Measurements from ENCODE around the gene STK39. TPM values are rescaled to one million over a fixed set of nuclear protein-coding genes. Genes with fewer than 3 reads are reported as not detected.

STK39 gene
- total and polyA plus RNA-seq, 5 experiments from 2014 or later = 4.3 to 18.1 (median 8.3) TPM

DNA sequence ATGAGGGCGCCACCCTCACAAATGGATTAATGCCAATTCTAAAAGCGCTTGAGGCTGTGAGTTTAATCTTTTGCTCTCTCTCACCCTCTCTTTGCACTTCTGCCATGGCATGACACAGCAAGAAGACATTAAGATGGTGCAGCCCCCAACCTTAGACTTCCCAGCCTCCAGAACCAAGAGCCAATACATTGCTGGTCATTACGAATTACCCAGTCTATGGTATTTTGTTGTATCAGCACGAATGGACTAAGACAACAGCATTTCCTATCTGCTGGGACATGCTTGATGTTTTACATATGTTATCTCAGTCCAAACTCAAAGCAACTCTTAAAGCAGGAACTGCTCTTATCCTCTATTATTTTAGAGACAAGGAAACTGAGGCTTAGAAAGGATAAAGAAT, 222.9 kb downstream of the STK39 start:
- no peaks in the 10 kb centered on the region for H3K27me3 Mint-ChIP-seq
- no peak for ATAC-seq
- H3K9me3 Mint-ChIP-seq = no peaks in the 10 kb centered on the region
- DNase-seq = no peak
- peaks cover 0 to 11% (median 5%) of the 10 kb centered on the region in 4 donors for H3K4me1 Mint-ChIP-seq
- no peak overlapping the region for H3K27ac Mint-ChIP-seq
- H3K4me3 Mint-ChIP-seq = no peak overlapping the region
- peaks cover 12 to 35% (median 27%) of the 10 kb centered on the region in 3 donors for H3K36me3 Mint-ChIP-seq
- POLR2A ChIA-PET = interaction anchor here (1.5 kb wide), 1 partner anchor 9 kb away, joined by 4 read pairs; no protein-coding TSS in a partner anchor

DNA sequence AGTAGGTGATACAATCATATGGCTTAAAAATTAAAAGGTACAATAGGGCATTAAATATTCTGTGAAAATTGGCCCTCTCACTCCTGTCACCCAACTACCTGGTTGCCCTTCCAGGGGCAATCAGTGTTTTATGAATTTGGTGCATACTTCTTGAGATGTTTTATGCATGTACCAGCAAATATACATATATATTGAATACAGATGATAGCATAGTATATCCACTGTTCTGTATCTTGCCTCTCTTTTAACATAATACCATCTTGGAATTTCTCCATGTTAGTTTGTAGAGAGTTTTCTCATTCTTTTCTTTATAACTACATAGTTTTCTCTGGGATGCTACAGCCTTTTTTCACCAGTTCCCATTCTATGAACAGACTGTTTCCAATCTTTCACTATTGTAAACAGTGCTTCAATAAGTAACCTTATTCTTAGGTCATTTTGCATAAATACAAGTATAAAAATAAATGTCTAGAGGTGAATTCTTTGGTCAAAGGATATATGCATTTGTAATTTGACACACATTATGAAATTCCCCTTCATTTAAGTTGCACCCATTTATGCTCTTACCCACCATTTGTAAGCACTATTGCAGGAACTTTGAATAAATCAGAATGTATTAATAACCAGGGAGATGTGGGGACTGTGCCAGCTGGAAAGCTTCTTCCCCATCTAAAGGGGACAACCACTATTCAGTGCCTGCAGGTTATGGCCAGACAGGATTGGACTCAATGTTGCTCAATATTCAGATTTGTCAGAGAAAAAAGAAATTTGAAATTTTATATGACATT, 225.4 kb downstream of the STK39 start:
- peaks cover 12 to 23% (median 21%) of the 10 kb centered on the region in 3 donors for H3K36me3 Mint-ChIP-seq
- DNase-seq (no peak), ATAC-seq (no peak)
- H3K4me3 Mint-ChIP-seq = no peak overlapping the region
- no peak overlapping the region for H3K27ac Mint-ChIP-seq
- H3K27me3 Mint-ChIP-seq = no peaks in the 10 kb centered on the region
- H3K9me3 Mint-ChIP-seq = no peaks in the 10 kb centered on the region
- peaks cover 0 to 9% (median 4%) of the 10 kb centered on the region in 4 donors for H3K4me1 Mint-ChIP-seq
- POLR2A ChIA-PET = no interaction called here

DNA sequence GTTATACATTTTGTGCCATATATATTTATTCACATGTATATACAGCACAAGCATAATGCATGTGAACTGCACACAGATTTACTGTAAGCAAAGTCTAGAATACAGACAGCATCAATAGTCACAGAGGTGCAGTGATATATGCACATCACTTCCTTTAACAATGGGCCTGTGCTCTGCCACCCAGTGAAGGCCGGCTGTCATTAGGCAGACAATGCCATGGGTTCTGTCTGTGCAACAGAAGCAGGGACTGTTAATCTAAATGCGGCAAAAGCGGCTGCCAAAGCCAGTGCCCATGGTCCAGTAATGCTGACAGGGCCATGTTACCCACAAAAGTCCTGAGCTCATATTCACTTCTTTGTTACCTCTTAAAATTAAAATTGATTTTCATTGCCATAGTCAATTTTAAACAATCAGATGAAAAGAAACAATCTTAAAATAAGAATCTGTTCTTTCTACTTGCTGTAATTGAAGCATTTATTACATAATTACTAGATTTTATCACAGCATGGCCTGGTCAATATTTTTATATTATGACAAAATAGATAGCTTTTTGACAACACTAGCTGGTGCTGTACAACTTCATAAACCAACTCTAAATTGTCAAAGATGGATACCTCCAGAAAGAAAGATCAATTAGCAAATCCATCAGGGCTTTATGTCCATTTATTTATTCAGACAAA, 232.0 kb downstream of the STK39 start:
- H3K27me3 Mint-ChIP-seq = no peaks in the 10 kb centered on the region
- H3K9me3 Mint-ChIP-seq = no peaks in the 10 kb centered on the region
- H3K27ac Mint-ChIP-seq = no peak overlapping the region
- DNase-seq = no peak
- H3K4me3 Mint-ChIP-seq = no peak overlapping the region
- POLR2A ChIA-PET = no interaction called here
- H3K4me1 Mint-ChIP-seq = peaks cover 5 to 17% (median 12%) of the 10 kb centered on the region in 4 donors
- ATAC-seq = no peak
- peaks cover 11 to 31% (median 23%) of the 10 kb centered on the region in 3 donors for H3K36me3 Mint-ChIP-seq

DNA sequence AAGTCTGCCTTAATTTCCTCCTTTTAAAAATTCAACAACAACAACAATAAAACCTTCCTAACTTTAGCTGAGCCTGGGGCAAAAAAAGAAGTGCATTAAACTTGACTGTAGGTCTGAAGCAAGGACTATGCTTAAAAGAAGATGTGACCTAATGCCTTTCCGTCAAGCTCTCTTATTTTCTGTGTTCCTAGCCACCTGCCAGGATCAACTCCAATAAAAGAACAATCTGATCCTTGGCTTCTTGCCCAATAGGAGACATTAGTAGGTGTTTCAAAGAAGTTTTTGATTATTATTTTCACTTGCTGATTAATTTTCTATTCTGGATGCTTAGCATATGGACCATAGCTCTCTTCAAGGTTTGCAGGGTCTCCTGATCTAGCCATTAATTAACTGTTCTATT, 237.5 kb downstream of the STK39 start:
- Mint-ChIP-seq H3K9me3 (peaks cover 0 to 13% (median 0%) of the 10 kb centered on the region in 9 donors), H3K36me3 (peaks cover 37 to 66% (median 55%) of the 10 kb centered on the region in 3 donors), H3K4me3 (no peak overlapping the region), H3K27ac (no peak overlapping the region), H3K4me1 (peaks cover 7 to 17% (median 12%) of the 10 kb centered on the region in 4 donors), H3K27me3 (no peaks in the 10 kb centered on the region)
- POLR2A ChIA-PET = no interaction called here
- ATAC-seq (no peak), DNase-seq (no peak)

DNA sequence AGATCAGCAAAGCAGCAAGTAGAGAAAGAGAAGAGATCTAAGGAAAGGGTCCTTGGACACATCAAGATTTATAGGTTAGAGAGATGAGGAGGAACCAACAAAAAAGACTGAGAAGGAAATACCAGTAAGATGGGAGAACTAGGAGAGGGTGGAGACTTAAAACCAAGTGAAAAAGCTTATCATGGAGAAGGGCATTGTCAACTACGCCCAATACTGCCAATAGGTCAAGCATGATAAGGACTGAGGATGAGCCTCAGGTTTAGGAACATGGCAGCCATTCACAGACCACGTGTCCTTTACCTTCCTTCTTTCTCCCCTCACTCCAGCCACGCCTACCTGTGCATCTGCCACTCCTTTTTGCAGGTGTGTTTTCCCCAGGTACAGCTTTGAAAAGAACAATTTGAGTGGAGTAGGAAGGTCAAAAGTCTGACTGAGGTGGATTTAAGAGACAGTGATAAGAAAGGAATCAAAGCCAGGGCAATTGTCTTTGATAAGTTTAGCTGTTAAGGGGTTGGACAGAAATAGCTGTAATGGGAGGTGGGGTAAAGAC, 238.7 kb downstream of the STK39 start:
- no peaks in the 10 kb centered on the region for H3K27me3 Mint-ChIP-seq
- POLR2A ChIA-PET = no interaction called here
- H3K36me3 Mint-ChIP-seq = peaks cover 37 to 72% (median 57%) of the 10 kb centered on the region in 3 donors
- H3K4me3 Mint-ChIP-seq = no peak overlapping the region
- H3K9me3 Mint-ChIP-seq = peaks cover 0 to 13% (median 0%) of the 10 kb centered on the region in 9 donors
- peaks cover 2 to 7% (median 6%) of the 10 kb centered on the region in 4 donors for H3K4me1 Mint-ChIP-seq
- no peak for DNase-seq
- no peak for ATAC-seq
- peak overlapping the region in 1 of 10 donors; percentile 33 for H3K27ac Mint-ChIP-seq

DNA sequence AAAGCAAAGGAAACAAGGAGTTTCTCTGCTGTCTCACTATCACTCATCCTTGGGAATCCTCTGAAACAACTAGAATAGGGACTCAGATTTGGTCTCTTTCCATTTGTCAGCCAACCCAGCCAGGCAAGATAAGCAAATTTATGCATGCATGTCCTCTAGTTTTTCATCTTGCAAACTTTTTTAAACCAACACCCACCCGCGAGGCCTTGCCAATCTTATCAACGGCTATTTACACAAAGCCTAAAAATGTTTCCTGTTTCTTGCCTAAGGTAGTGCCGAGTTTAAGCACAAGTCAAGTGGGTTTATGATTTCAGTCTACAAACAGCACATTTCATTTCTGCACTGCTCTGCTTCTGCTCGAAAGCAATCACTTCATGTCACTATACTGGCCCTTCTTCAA, 240.9 kb downstream of the STK39 start:
- H3K27me3 Mint-ChIP-seq = no peaks in the 10 kb centered on the region
- no peak overlapping the region for H3K4me3 Mint-ChIP-seq
- ATAC-seq (no peak), DNase-seq (no peak)
- H3K36me3 Mint-ChIP-seq = peaks cover 27 to 63% (median 55%) of the 10 kb centered on the region in 3 donors
- POLR2A ChIA-PET = no interaction called here
- peaks cover 0 to 13% (median 0%) of the 10 kb centered on the region in 9 donors for H3K9me3 Mint-ChIP-seq
- no peak overlapping the region for H3K27ac Mint-ChIP-seq
- H3K4me1 Mint-ChIP-seq = peaks cover 0 to 7% (median 2%) of the 10 kb centered on the region in 4 donors

DNA sequence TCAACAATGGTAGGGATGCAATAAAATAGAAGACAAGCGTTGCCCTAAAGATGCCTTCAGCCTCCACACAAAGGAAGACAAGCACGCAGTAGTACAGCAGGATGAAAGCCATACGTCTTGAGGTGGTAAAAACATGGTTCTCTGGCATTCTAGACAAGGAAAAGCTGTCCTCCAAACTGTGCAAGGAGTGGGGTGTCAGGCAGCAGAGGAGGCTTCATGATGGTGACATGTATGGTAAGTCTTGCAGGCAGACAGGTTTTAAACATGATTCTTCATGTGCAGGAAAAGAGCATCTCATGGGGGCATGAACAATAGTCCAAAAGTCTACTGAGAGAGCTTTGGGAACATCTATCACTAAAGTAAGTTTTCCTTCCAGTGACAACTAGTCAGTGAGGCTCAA, 241.8 kb downstream of the STK39 start:
- no peak overlapping the region for H3K4me3 Mint-ChIP-seq
- H3K27me3 Mint-ChIP-seq = no peaks in the 10 kb centered on the region
- H3K27ac Mint-ChIP-seq = no peak overlapping the region
- ATAC-seq (no peak), DNase-seq (no peak)
- peaks cover 0 to 7% (median 2%) of the 10 kb centered on the region in 4 donors for H3K4me1 Mint-ChIP-seq
- POLR2A ChIA-PET = no interaction called here
- peaks cover 27 to 65% (median 54%) of the 10 kb centered on the region in 3 donors for H3K36me3 Mint-ChIP-seq
- peaks cover 0 to 13% (median 0%) of the 10 kb centered on the region in 9 donors for H3K9me3 Mint-ChIP-seq

DNA sequence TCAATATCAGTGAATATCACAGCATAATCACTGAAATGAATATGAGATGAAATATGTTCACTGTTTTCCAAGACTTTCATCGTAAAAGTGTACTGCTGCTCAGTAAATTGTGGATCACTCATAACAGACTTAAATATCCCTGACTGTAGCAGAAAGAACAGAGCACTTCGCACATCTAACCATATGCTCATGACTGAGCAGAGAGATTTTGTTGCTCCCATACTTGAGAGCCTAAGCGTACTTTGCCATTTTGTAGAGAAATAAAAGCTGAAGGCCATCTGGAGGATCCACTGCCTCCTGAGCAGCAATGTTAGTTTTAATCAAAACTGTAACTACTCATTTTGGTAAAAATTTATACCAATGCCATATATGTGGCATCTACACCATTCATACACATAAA, 243.5 kb downstream of the STK39 start:
- Mint-ChIP-seq H3K4me1 (peaks cover 0 to 7% (median 3%) of the 10 kb centered on the region in 4 donors), H3K36me3 (peaks cover 27 to 59% (median 50%) of the 10 kb centered on the region in 3 donors)
- POLR2A ChIA-PET = no interaction called here

DNA sequence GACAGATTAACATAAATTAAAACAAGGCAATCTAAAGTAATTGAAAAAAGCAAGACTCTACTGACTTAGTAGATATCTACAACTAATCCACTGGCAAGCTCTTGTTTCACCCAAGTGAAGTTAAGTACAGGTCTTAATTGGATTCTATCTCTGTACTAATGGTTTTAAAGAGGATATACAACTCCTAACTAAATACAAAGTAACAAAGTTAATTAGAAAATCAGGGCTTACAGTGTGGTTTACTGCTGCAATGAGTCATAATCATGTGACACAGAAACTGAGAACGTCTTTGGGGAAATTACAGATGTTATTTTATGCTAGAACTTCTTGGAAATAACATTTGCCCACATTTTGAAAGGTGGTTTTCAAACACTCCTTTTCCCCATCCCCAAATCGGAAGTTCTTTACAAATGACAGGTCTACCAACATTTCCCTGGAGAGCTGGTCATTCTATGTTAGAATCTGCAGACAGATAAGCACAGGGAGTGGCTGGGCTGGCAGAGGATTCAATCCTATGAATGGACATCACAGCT, 245.3 kb downstream of the STK39 start:
- DNase-seq (no peak), ATAC-seq (no peak)
- H3K36me3 Mint-ChIP-seq = peaks cover 18 to 50% (median 47%) of the 10 kb centered on the region in 3 donors
- H3K4me3 Mint-ChIP-seq = no peak overlapping the region
- POLR2A ChIA-PET = no interaction called here
- H3K9me3 Mint-ChIP-seq = no peaks in the 10 kb centered on the region
- peak overlapping the region in 2 of 10 donors; percentile 8 to 45 for H3K27ac Mint-ChIP-seq
- H3K4me1 Mint-ChIP-seq = peaks cover 0 to 7% (median 2%) of the 10 kb centered on the region in 4 donors
- H3K27me3 Mint-ChIP-seq = no peaks in the 10 kb centered on the region

More for the DNA sequence above, 243.5 kb downstream of the STK39 start:
- DNase-seq (no peak), ATAC-seq (no peak)
- Mint-ChIP-seq H3K4me3 (no peak overlapping the region), H3K27ac (no peak overlapping the region), H3K9me3 (peaks cover 0 to 13% (median 0%) of the 10 kb centered on the region in 9 donors), H3K27me3 (no peaks in the 10 kb centered on the region)

DNA sequence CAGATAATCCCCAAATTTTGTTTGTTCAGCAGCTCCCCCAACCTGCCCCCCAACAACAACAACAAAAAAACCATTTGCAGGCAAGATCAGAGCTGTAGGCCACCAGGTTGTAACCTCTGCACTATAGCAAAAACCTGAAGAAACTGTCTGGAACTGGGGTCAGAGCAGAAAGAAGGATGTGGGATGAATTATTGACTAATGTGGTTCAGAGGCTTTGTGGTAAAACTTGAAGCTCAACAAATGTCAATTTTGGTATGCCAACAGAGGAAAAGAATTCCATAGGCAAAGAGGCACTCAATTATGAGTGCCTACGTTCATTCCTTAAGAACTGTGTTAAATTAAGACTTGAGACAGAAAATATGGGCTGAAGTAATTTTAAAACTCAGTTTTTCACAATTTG, 255.1 kb downstream of the STK39 start:
- no peaks in the 10 kb centered on the region for H3K9me3 Mint-ChIP-seq
- DNase-seq (no peak), ATAC-seq (no peak)
- no peak overlapping the region for H3K27ac Mint-ChIP-seq
- peaks cover 0 to 24% (median 22%) of the 10 kb centered on the region in 3 donors for H3K36me3 Mint-ChIP-seq
- POLR2A ChIA-PET = no interaction called here
- H3K27me3 Mint-ChIP-seq = no peaks in the 10 kb centered on the region
- peaks cover 0 to 10% (median 3%) of the 10 kb centered on the region in 4 donors for H3K4me1 Mint-ChIP-seq
- no peak overlapping the region for H3K4me3 Mint-ChIP-seq

DNA sequence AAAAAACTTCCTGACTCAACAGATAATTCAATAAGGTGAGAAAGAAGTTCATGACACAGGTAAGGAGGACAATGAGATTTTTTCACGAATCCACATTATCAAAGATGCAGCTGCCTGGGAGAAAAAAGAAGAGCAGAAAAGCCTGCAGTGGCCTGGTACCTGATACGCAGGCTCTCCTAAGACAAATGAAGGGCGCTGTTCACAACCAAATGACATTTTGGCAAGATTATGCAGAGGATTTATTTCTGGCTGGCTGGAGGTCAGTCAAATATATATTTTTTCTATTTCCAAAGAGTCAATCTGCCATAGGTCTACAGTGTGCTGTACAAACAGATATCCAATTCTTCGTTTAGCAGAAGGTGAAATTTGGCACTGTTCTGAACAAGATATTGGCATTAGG, 257.3 kb downstream of the STK39 start:
- POLR2A ChIA-PET = no interaction called here
- H3K36me3 Mint-ChIP-seq = peaks cover 5 to 14% (median 11%) of the 10 kb centered on the region in 3 donors
- no peaks in the 10 kb centered on the region for H3K9me3 Mint-ChIP-seq
- H3K4me1 Mint-ChIP-seq = peaks cover 0 to 6% (median 5%) of the 10 kb centered on the region in 4 donors
- H3K27me3 Mint-ChIP-seq = no peaks in the 10 kb centered on the region
- H3K27ac Mint-ChIP-seq = no peak overlapping the region
- no peak overlapping the region for H3K4me3 Mint-ChIP-seq
- ATAC-seq (no peak), DNase-seq (no peak)

DNA sequence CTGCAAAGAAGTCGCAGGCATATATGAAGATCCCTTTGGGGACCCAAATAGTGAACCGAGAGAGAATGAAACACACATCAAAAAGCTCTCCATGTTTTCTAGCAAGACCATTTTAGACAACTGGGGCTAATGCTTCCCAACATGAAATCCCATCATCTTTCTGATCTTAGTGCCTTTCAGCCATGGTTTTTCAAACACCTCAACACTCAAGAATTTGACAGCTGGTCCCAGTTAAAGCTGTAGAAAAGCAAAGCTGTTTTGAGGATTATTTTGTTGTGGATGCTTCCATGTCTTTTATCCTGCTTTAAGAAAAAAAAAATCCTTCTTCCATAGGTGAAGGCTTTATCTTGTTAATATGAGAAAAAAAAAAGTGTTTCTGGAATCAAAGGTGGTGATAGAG, 259.1 kb downstream of the STK39 start:
- Mint-ChIP-seq H3K9me3 (no peaks in the 10 kb centered on the region), H3K36me3 (peaks cover 15 to 24% (median 17%) of the 10 kb centered on the region in 3 donors), H3K27ac (no peak overlapping the region), H3K4me1 (peaks cover 0 to 7% (median 6%) of the 10 kb centered on the region in 4 donors), H3K4me3 (no peak overlapping the region), H3K27me3 (no peaks in the 10 kb centered on the region)
- no peak for DNase-seq
- no peak for ATAC-seq
- POLR2A ChIA-PET = no interaction called here

DNA sequence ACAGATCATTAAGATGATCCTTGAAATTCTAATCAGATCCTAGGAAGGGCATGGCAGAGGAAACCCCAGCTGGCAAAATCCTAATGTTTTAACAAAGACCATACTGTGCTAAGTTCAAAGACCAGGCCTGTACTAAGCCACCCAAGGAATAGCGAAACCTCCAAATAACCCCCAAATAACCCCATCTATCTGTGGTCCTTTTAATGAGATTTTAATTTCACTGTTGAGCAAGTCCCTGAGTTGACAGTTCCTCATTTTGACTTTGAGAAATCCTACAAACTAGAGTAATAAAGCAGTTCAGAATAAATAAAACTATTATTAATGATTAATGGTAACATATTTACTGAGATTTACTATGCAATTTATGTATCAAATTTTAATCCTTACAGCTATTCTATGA, 259.8 kb downstream of the STK39 start:
- H3K9me3 Mint-ChIP-seq = no peaks in the 10 kb centered on the region
- peaks cover 0 to 7% (median 3%) of the 10 kb centered on the region in 4 donors for H3K4me1 Mint-ChIP-seq
- no peak overlapping the region for H3K4me3 Mint-ChIP-seq
- DNase-seq (no peak), ATAC-seq (no peak)
- H3K36me3 Mint-ChIP-seq = peaks cover 19 to 30% (median 21%) of the 10 kb centered on the region in 3 donors
- H3K27me3 Mint-ChIP-seq = no peaks in the 10 kb centered on the region
- POLR2A ChIA-PET = no interaction called here
- no peak overlapping the region for H3K27ac Mint-ChIP-seq
